GM19035 (cell line): Measurements from ENCODE around the gene FKBP2.
A peak's percentile ranks its signal among the peaks of the same experiment; 100 is the strongest.

Experiments used
- ATAC-seq: cut with Tn5 transposase; IDR thresholded peaks from one replicate; pipeline ENCODE4 v1.9.1; 2021; ENCODE audit not compliant: unreplicated experiment

Gene FKBP2

GRCh38 chr11:64263021-64263946, 22.4 kb downstream of the FKBP2 start:
- no peak for ATAC-seq

GRCh38 chr11:64263947-64264317, 23.0 kb downstream of the FKBP2 start:
- ATAC-seq: no peak

GRCh38 chr11:64264371-64264852, 23.5 kb downstream of the FKBP2 start:
- no peak for ATAC-seq

- ATAC-seq: no peak
These were observed 24.6 kb downstream of the FKBP2 start for GRCh38 chr11:64265176-64266160.

GRCh38 chr11:64266339-64266738, 25.4 kb downstream of the FKBP2 start:
- no peak for ATAC-seq

GRCh38 chr11:64267207-64267945, 26.5 kb downstream of the FKBP2 start:
- no peak for ATAC-seq

GRCh38 chr11:64268025-64268892, 27.4 kb downstream of the FKBP2 start:
- ATAC-seq: no peak

GRCh38 chr11:64268893-64269539, 28.1 kb downstream of the FKBP2 start:
- peak; percentile 21 for ATAC-seq

GRCh38 chr11:64269540-64270220, 28.8 kb downstream of the FKBP2 start:
- peak; percentile 70 for ATAC-seq

- ATAC-seq: no peak
These were observed 34.3 kb downstream of the FKBP2 start for GRCh38 chr11:64275031-64275800.

- no peak for ATAC-seq
These were observed 34.9 kb downstream of the FKBP2 start for GRCh38 chr11:64275841-64276240.

GRCh38 chr11:64276653-64277431, 35.9 kb downstream of the FKBP2 start:
- ATAC-seq: no peak

GRCh38 chr11:64278576-64279190, 37.8 kb downstream of the FKBP2 start:
- no peak for ATAC-seq

GRCh38 chr11:64281957-64282770, 41.3 kb downstream of the FKBP2 start:
- ATAC-seq: no peak

GRCh38 chr11:64283092-64283491, 42.2 kb downstream of the FKBP2 start:
- ATAC-seq: no peak
